ENCODE results near the gene PPT2.
A peak's percentile ranks its signal among the peaks of the same experiment; 100 is the strongest.
"Not testable (repeated sequence)": the region's sequence is repeated elsewhere in the genome, so short reads cannot be mapped to it uniquely, and the experiment has no call there.

The PPT2 gene

GRCh38 chr6:32176476-32177182 lies 22.7 kb downstream of the PPT2 start:
- no peak for DNase-seq (ENCODE audit: low read depth)

- DNase-seq (ENCODE audit: low read depth) = no peak
Observed at GRCh38 chr6:32177183-32177787, 23.3 kb downstream of the PPT2 start.

GRCh38 chr6:32177788-32178546 lies 24.0 kb downstream of the PPT2 start, which contains the start of gene RNF5:
TSS of gene RNF5 (plus strand) at chr6:32178405. CDS start at chr6:32178512, 107 bp downstream.
- DNase-seq (ENCODE audit: low read depth) = peak; percentile 90

- no peak for DNase-seq (ENCODE audit: low read depth)
Observed at GRCh38 chr6:32178547-32179440, 24.9 kb downstream of the PPT2 start.

- DNase-seq (ENCODE audit: low read depth) = no peak
Observed at GRCh38 chr6:32179766-32180405, 25.9 kb downstream of the PPT2 start.

- no peak for DNase-seq (ENCODE audit: low read depth)
Observed at GRCh38 chr6:32181148-32181702, 27.3 kb downstream of the PPT2 start.

- DNase-seq (ENCODE audit: low read depth) = no peak
Observed at GRCh38 chr6:32181915-32182529, 28.1 kb downstream of the PPT2 start.

GRCh38 chr6:32182555-32182981 lies 28.6 kb downstream of the PPT2 start:
- DNase-seq (ENCODE audit: low read depth) = no peak

GRCh38 chr6:32183030-32183429 lies 29.1 kb downstream of the PPT2 start:
- no peak for DNase-seq (ENCODE audit: low read depth)

- no peak for DNase-seq (ENCODE audit: low read depth)
Observed at GRCh38 chr6:32183483-32184083, 29.6 kb downstream of the PPT2 start.

GRCh38 chr6:32184084-32184640 lies 30.2 kb downstream of the PPT2 start, which contains the start of gene AGER:
TSS of gene AGER (minus strand) at chr6:32184253. CDS start at chr6:32184222, 31 bp downstream.
- no peak for DNase-seq (ENCODE audit: low read depth)

- DNase-seq (ENCODE audit: low read depth) = not testable (repeated sequence)
Observed at GRCh38 chr6:32185681-32186131, 31.8 kb downstream of the PPT2 start.

- not testable (repeated sequence) for DNase-seq (ENCODE audit: low read depth)
Observed at GRCh38 chr6:32186151-32186840, 32.4 kb downstream of the PPT2 start.

- no peak for DNase-seq (ENCODE audit: low read depth)
Observed at GRCh38 chr6:32187009-32187709, 33.2 kb downstream of the PPT2 start.

- DNase-seq (ENCODE audit: low read depth) = not testable (repeated sequence)
Observed at GRCh38 chr6:32187725-32188380, 33.9 kb downstream of the PPT2 start.

GRCh38 chr6:32188381-32189068 lies 34.6 kb downstream of the PPT2 start:
- DNase-seq (ENCODE audit: low read depth) = no peak

GRCh38 chr6:32189069-32189741 lies 35.3 kb downstream of the PPT2 start:
- no peak for DNase-seq (ENCODE audit: low read depth)

Data from stimulated activated CD8-positive, alpha-beta memory T cell treated with anti-CD3 and anti-CD28 coated beads, Interleukin-12 subunit alpha, Interleukin-12 subunit beta, amount 100 ng/mL, for 1 hour (primary cell).